Measurements from ENCODE around the gene FKBP4. TPM values are rescaled to one million over a fixed set of nuclear protein-coding genes. Genes with fewer than 3 reads are reported as not detected.
A peak's percentile ranks its signal among the peaks of the same experiment; 100 is the strongest.

The FKBP4 gene
- total and polyA plus RNA-seq, 2 of the 13 experiments (the other 11 are each of a cell fraction or from before 2014, with no cell fraction given): 25.7 to 66.1 TPM

- TF ChIP-seq ZNF609 (CRISPR knock-in tag; IDR thresholded peaks at IDR 0.05; ENCODE audit: borderline replicate concordance): peak; percentile 75; the same call in 1 of the 2 replicates
- peak; percentile 81; the same call in 1 of the 2 replicates for TF ChIP-seq SAFB2 (CRISPR knock-in tag; IDR thresholded peaks at IDR 0.05; ENCODE audit: borderline replicate concordance, low read depth)
- TF ChIP-seq CBX1 (IDR thresholded peaks at IDR 0.05; ENCODE audit: low read depth): peak; percentile 75
- no peak for TF ChIP-seq RORA (CRISPR knock-in tag; IDR thresholded peaks at IDR 0.05)
- peak; percentile 93 for TF ChIP-seq ZSCAN25 (CRISPR knock-in tag; IDR thresholded peaks at IDR 0.05)
- no peak for TF ChIP-seq ZNF138 (CRISPR knock-in tag; IDR thresholded peaks at IDR 0.05; ENCODE audit: low read depth)
- peak; percentile 62 for TF ChIP-seq SKIL (CRISPR knock-in tag; IDR thresholded peaks at IDR 0.05; ENCODE audit: borderline replicate concordance)
- 0 out of 2 replicates have a peak, but pooled peaks have one; percentile 51 for TF ChIP-seq ZNF33B (CRISPR knock-in tag; IDR thresholded peaks at IDR 0.05)
- TF ChIP-seq REST (IDR thresholded peaks at IDR 0.05; ENCODE audit: borderline replicate concordance in 1 of 2, low read depth in 1 of 2, low read length in 2 of 2): 0 out of 4 replicates have a peak, but pooled peaks of 1 of the 2 experiments have one; percentile 55
- TF ChIP-seq SMARCC2 (IDR thresholded peaks at IDR 0.05): no peak
- TF ChIP-seq TAF15 (IDR thresholded peaks at IDR 0.05; ENCODE audit: low read depth, low read length, poor library complexity, severe bottlenecking): no peak
- TF ChIP-seq GPBP1L1 (CRISPR knock-in tag; IDR thresholded peaks at IDR 0.05): no peak
- TF ChIP-seq ZFP82 (CRISPR knock-in tag; IDR thresholded peaks at IDR 0.05; ENCODE audit: borderline replicate concordance): peak; percentile 38; the same call in 1 of the 2 replicates
Measured at GRCh38 chr12:2812290-2813213, 17.8 kb downstream of the FKBP4 start, which contains the start of gene ITFG2 (continued).

Measured in HepG2 (cell line).